ENCODE results near the gene MEI1. TPM values are rescaled to one million over a fixed set of nuclear protein-coding genes. Genes with fewer than 3 reads are reported as not detected.

Gene MEI1
- polyA plus RNA-seq, 1 donor (not counting 4 experiments of a cell fraction or from before 2014, with no cell fraction given) = 0.10 TPM

- dilution Hi-C loops (cut with MboI; ENCODE audit: extremely low pct_ligation_motif_present, low sequenced_read_pairs) = no loop called here
- DNase-seq (ENCODE audit: low read depth, low spot score) (no peak), FAIRE-seq (peak; percentile 65)
- no peaks in the 10 kb centered on the region for H3K27me3 ChIP-seq (ENCODE audit: control insufficient read depth, extremely low read depth, insufficient read depth, low read length)
- H3K79me2 ChIP-seq (ENCODE audit: control insufficient read depth, insufficient read depth, low read length) = peaks cover 96% of the 10 kb centered on the region
- H4K20me1 ChIP-seq (ENCODE audit: control insufficient read depth, extremely low read depth, insufficient read depth, low read length) = peaks cover 11% of the 10 kb centered on the region
- H3K4me1 ChIP-seq (ENCODE audit: control insufficient read depth, extremely low read depth, insufficient read depth, low read length) = peaks cover 53% of the 10 kb centered on the region
- H3K9me3 ChIP-seq (ENCODE audit: control insufficient read depth, low read depth, low read length) = no peaks in the 10 kb centered on the region
- peaks cover 11% of the 10 kb centered on the region for H3K9me1 ChIP-seq (ENCODE audit: control insufficient read depth, extremely low read depth, insufficient read depth, low read length)
- H3K4me2 ChIP-seq (ENCODE audit: control insufficient read depth, extremely low read depth, insufficient read depth, low read depth, low read length) = peak overlapping the region; percentile 83
- no peak overlapping the region for H2AFZ ChIP-seq (ENCODE audit: control insufficient read depth, low read length)
- H3K4me3 ChIP-seq (ENCODE audit: control insufficient read depth in 2 of 3, extremely low read depth in 1 of 3, insufficient read depth in 2 of 3, low read depth in 1 of 3, low read length in 3 of 3) = peak overlapping the region in 2 of 3 experiments; percentile 30 to 55
- H3K36me3 ChIP-seq (ENCODE audit: control insufficient read depth in 2 of 2, extremely low read depth in 1 of 2, insufficient read depth in 2 of 2, low read length in 2 of 2) = peaks cover 1 to 30% of the 10 kb centered on the region in 2 experiments
- peak overlapping the region; percentile 47 for H3K27ac ChIP-seq (ENCODE audit: control insufficient read depth, insufficient read depth, low read length)
- TF ChIP-seq EZH2 (IDR thresholded peaks at IDR 0.05; ENCODE audit: low read length) = no peak
- peak overlapping the region; percentile 30 for H3K9ac ChIP-seq (ENCODE audit: control insufficient read depth, extremely low read depth, insufficient read depth, low read length)
These were observed 147.1 kb downstream of the MEI1 start for GRCh38 chr22:41846268-41846987.

- Histone ChIP-seq H3K4me3 (ENCODE audit: control insufficient read depth in 2 of 3, extremely low read depth in 1 of 3, insufficient read depth in 2 of 3, low read depth in 1 of 3, low read length in 3 of 3) (no peak overlapping the region), H3K4me1 (ENCODE audit: control insufficient read depth, extremely low read depth, insufficient read depth, low read length) (peaks cover 50% of the 10 kb centered on the region), H2AFZ (ENCODE audit: control insufficient read depth, low read length) (no peak overlapping the region), H3K9me3 (ENCODE audit: control insufficient read depth, low read depth, low read length) (no peaks in the 10 kb centered on the region), H3K9ac (ENCODE audit: control insufficient read depth, extremely low read depth, insufficient read depth, low read length) (no peak overlapping the region), H3K36me3 (ENCODE audit: control insufficient read depth in 2 of 2, extremely low read depth in 1 of 2, insufficient read depth in 2 of 2, low read length in 2 of 2) (peaks cover 1 to 27% of the 10 kb centered on the region in 2 experiments), H3K79me2 (ENCODE audit: control insufficient read depth, insufficient read depth, low read length) (peaks cover 96% of the 10 kb centered on the region), H3K27ac (ENCODE audit: control insufficient read depth, insufficient read depth, low read length) (peak overlapping the region; percentile 18), H3K4me2 (ENCODE audit: control insufficient read depth, extremely low read depth, insufficient read depth, low read depth, low read length) (peak overlapping the region; percentile 83), H3K9me1 (ENCODE audit: control insufficient read depth, extremely low read depth, insufficient read depth, low read length) (peaks cover 11% of the 10 kb centered on the region), H3K27me3 (ENCODE audit: control insufficient read depth, extremely low read depth, insufficient read depth, low read length) (no peaks in the 10 kb centered on the region), H4K20me1 (ENCODE audit: control insufficient read depth, extremely low read depth, insufficient read depth, low read length) (peaks cover 11% of the 10 kb centered on the region)
- DNase-seq (ENCODE audit: low read depth, low spot score) (no peak), FAIRE-seq (peak; percentile 75)
- dilution Hi-C loops (cut with MboI; ENCODE audit: extremely low pct_ligation_motif_present, low sequenced_read_pairs) = no loop called here
- no peak for TF ChIP-seq EZH2 (IDR thresholded peaks at IDR 0.05; ENCODE audit: low read length)
- TF ChIP-seq CTCF (optimal IDR thresholded peaks at IDR 0.05 in 1 of 3, IDR thresholded peaks at IDR 0.05 in 1 of 3, conservative IDR thresholded peaks at IDR 0.05 in 1 of 3; ENCODE audit: extremely low read depth in 1 of 3, insufficient read depth in 2 of 3, low read length in 3 of 3) = no peak
These were observed 148.0 kb downstream of the MEI1 start for GRCh38 chr22:41847300-41847699.
